HL-60 (cell line): ENCODE results near the gene SCLY.

Experiments
- DNase-seq, 2 experiments: peaks; one replicate each; pipeline ENCODE4 v3.0.0-alpha.2; 2010 to 2020; ENCODE audit warnings: low read depth in 1 of 2, low spot score in 1 of 2
- H3K27ac ChIP-seq: fragments of 250-450 bp; sonication (Bioruptor Pico); replicated peaks from 2 replicates; pipeline ENCODE4 v1.5.1; 2020; ENCODE audit warnings: mild to moderate bottlenecking, moderate library complexity
- H3K27me3 ChIP-seq: fragments of 250-450 bp; sonication (Bioruptor Pico); 2 replicates; pipeline ENCODE4 v1.5.1; 2021; ENCODE audit warnings: mild to moderate bottlenecking, moderate library complexity; ENCODE audit not compliant: insufficient read depth, poor library complexity, severe bottlenecking
- H3K4me3 ChIP-seq: replicated peaks from 2 replicates; pipeline ENCODE4 v1.5.1; 2011; ENCODE audit warnings: mild to moderate bottlenecking, control low read depth, low read length; ENCODE audit not compliant: insufficient read depth
- CTCF ChIP-seq: IDR thresholded peaks from one replicate; pipeline ENCODE4 v1.5.1; 2011; ENCODE audit warnings: low read length, control low read depth, inconsistent platforms; ENCODE audit not compliant: insufficient read depth
- GABPA ChIP-seq: IDR thresholded peaks from 2 replicates; pipeline ENCODE4 v1.6.1; 2012; ENCODE audit warnings: low read depth
- POLR2AphosphoS5 ChIP-seq: IDR thresholded peaks from 2 replicates; pipeline ENCODE4 v1.6.1; 2012; ENCODE audit warnings: low read depth
- REST ChIP-seq: IDR thresholded peaks from 2 replicates; pipeline ENCODE4 v1.6.1; 2012; ENCODE audit warnings: low read depth; ENCODE audit not compliant: insufficient replicate concordance
- SPI1 ChIP-seq: IDR thresholded peaks from 2 replicates; pipeline ENCODE4 v1.6.1; 2012; ENCODE audit warnings: low read depth, mild to moderate bottlenecking, borderline replicate concordance

SCLY gene

GRCh38 chr2:238145046-238145445, 84.2 kb downstream of the SCLY start:
- Histone ChIP-seq H3K27me3 (no peaks in the 10 kb centered on the region), H3K27ac (no peak overlapping the region), H3K4me3 (no peak overlapping the region)
- no peak for DNase-seq
- TF ChIP-seq GABPA (no peak), CTCF (no peak), POLR2AphosphoS5 (no peak), SPI1 (no peak), REST (no peak)

- Histone ChIP-seq H3K4me3 (no peak overlapping the region), H3K27me3 (no peaks in the 10 kb centered on the region), H3K27ac (no peak overlapping the region)
- TF ChIP-seq GABPA (no peak), SPI1 (no peak), POLR2AphosphoS5 (no peak), CTCF (no peak), REST (no peak)
- no peak for DNase-seq
Observed at GRCh38 chr2:238145851-238146250, 85.0 kb downstream of the SCLY start.

- no peak overlapping the region for H3K4me3 ChIP-seq
- no peaks in the 10 kb centered on the region for H3K27me3 ChIP-seq
- no peak overlapping the region for H3K27ac ChIP-seq
- TF ChIP-seq REST (no peak), CTCF (no peak), GABPA (no peak), SPI1 (no peak), POLR2AphosphoS5 (no peak)
- DNase-seq, result no peak
Observed at GRCh38 chr2:238146884-238147544, 86.2 kb downstream of the SCLY start.
